DOHH2 (cell line): ENCODE data around the gene TMEM182.

Experiments used
- CTCF ChIP-seq: fragments of 200-600 bp; sonication (generic); IDR thresholded peaks from one replicate; pipeline ENCODE4 v1.5.1; 2014; ENCODE audit warnings: antibody characterized with exemption, mild to moderate bottlenecking, low read depth, low read length; ENCODE audit not compliant: poor library complexity, severe bottlenecking
- EZH2phosphoT487 ChIP-seq: fragments of 200-600 bp; sonication (generic); IDR thresholded peaks from 2 replicates; pipeline ENCODE4 v1.6.1; 2017; ENCODE audit warnings: borderline replicate concordance, mild to moderate bottlenecking, antibody characterized with exemption, low read length, moderate library complexity, mixed read lengths

DNA sequence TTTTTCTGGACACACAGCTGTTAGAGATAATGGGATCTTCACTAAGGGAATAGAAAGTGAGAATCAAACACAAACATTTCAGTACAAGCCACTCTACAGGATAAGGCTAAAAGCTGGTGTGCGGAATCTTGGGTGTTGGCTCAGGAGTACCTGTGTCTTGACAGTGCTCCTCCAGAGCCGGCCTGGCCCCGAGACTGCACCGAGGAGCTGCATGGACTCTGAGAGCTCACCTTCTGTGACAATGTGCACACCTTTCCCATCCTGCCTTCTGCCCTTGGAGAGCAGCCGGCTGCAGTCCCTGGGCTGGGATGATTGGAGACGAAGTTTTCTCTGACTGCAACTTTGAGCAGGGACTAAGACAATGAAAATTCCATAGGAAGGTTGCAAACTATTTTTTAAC is 89.1 kb downstream of the TMEM182 start:
- TF ChIP-seq CTCF (no peak), EZH2phosphoT487 (no peak)
